HepG2 (cell line): ENCODE results near the gene KRT4. TPM values are rescaled to one million over a fixed set of nuclear protein-coding genes. Genes with fewer than 3 reads are reported as not detected.

ENCODE experiments used
- ATAC-seq: fragments of 200-7000 bp; cut with Tn5 transposase; 3 replicates; pipeline ENCODE4 v1.9.1; 2020; ENCODE audit warnings: mild to moderate bottlenecking, moderate library complexity
- BruUV-seq: library from RNA; stranded (reverse); fragments of 400-500 nt; replicated peaks from 2 replicates; lab custom pipeline; 2021; lab: Mats Ljungman, UMichigan
- CTCF ChIA-PET: fragments of 300-600 bp; formaldehyde crosslinking; extraction: SDS; loops from one replicate; lab custom pipeline; 2021; ENCODE audit warnings: low total read pairs, inconsistent platforms, low intra/inter-chr PET ratio; lab: Yijun Ruan, JAX
- POLR2A ChIA-PET: fragments of 350-600 bp; sonication (Branson Sonifier 250); formaldehyde crosslinking; loops from one replicate; lab custom pipeline; 2020; ENCODE audit warnings: antibody characterized with exemption, inconsistent platforms; lab: Yijun Ruan, JAX
- DNase-seq: peaks from one replicate; pipeline ENCODE4 v3.0.0-alpha.2; 2015; ENCODE audit warnings: low spot score
- FAIRE-seq: peaks from 3 replicates; lab custom pipeline; 2011; peaks lifted over from hg19 to GRCh38; lab: Jason Lieb, UNC
- H2AFZ ChIP-seq: one replicate; pipeline ENCODE4 v1.6.1; 2011; ENCODE audit warnings: low read length, inconsistent platforms
- H3K27ac ChIP-seq: fragments of 300-600 bp; 3 replicates; pipeline ENCODE4 v1.8.0; 2011; ENCODE audit warnings: mixed run types, mild to moderate bottlenecking, mixed read lengths, low read length, inconsistent platforms; ENCODE audit not compliant: insufficient read depth; ENCODE audit errors: extremely low read length
- H3K27me3 ChIP-seq, 2 experiments: fragments of 200-600 bp in 1 of 2; 2 replicates in 1 of 2; 3 replicates in 1 of 2; pipeline versions ENCODE4 v1.6.0 to v1.8.0; 2011; ENCODE audit warnings: low read length in 2 of 2, mild to moderate bottlenecking in 2 of 2, moderate library complexity in 2 of 2, inconsistent platforms in 1 of 2; ENCODE audit not compliant: insufficient read depth in 2 of 2, control insufficient read depth in 1 of 2
- H3K36me3 ChIP-seq, 2 experiments: fragments of 200-600 bp in 1 of 2; replicated peaks in 1 of 2; 2 replicates in 1 of 2; 3 replicates in 1 of 2; pipeline versions ENCODE4 v1.5.1 to v1.8.0; 2011; ENCODE audit warnings: low read length in 2 of 2, inconsistent platforms in 1 of 2; ENCODE audit not compliant: insufficient read depth in 2 of 2, control insufficient read depth in 1 of 2
- H3K4me1 ChIP-seq: 2 replicates; pipeline ENCODE4 v1.5.1; 2012; ENCODE audit warnings: low read length, inconsistent platforms; ENCODE audit not compliant: insufficient read depth
- H3K4me2 ChIP-seq: 2 replicates; pipeline ENCODE4 v1.6.0; 2011; ENCODE audit warnings: low read depth, low read length, inconsistent platforms
- H3K4me3 ChIP-seq, 3 experiments: fragments of 200-600 bp in 1 of 3; sonication (generic), shearing (Covaris generic) in 1 of 3; replicated peaks in 1 of 3; 2 replicates each; pipeline ENCODE4 v1.5.1; 2011 to 2016; ENCODE audit warnings: low read length in 3 of 3, inconsistent platforms in 2 of 3, low read depth in 2 of 3, mild to moderate bottlenecking in 2 of 3, control low read depth in 1 of 3, mixed read lengths in 1 of 3; ENCODE audit not compliant: insufficient read depth in 1 of 3
- H3K79me2 ChIP-seq: one replicate; pipeline ENCODE4 v1.6.1; 2011; ENCODE audit warnings: low read length, inconsistent platforms; ENCODE audit not compliant: insufficient read depth
- H3K9ac ChIP-seq: 2 replicates; pipeline ENCODE4 v1.6.0; 2011; ENCODE audit warnings: mild to moderate bottlenecking, low read depth, low read length, inconsistent platforms; ENCODE audit not compliant: insufficient read depth
- H3K9me3 ChIP-seq: 2 replicates; pipeline ENCODE4 v1.5.1; 2012; ENCODE audit warnings: mild to moderate bottlenecking, low read length
- H4K20me1 ChIP-seq: 2 replicates; pipeline ENCODE4 v1.6.0; 2011; ENCODE audit warnings: inconsistent platforms, mild to moderate bottlenecking, low read length, moderate library complexity; ENCODE audit not compliant: insufficient read depth
- CENPT ChIP-seq: sonication (generic); formaldehyde crosslinking; IDR thresholded peaks from 2 replicates; pipeline ENCODE4 v1.8.0; 2022; ENCODE audit warnings: low read depth, mild to moderate bottlenecking, moderate library complexity, missing genetic modification reagents
- FOXO1 ChIP-seq: sonication (generic); formaldehyde crosslinking; IDR thresholded peaks from 2 replicates; pipeline ENCODE4 v1.4.0; 2020; ENCODE audit warnings: missing genetic modification reagents
- HHEX ChIP-seq: IDR thresholded peaks from 2 replicates; pipeline ENCODE4 v1.6.1; 2016; ENCODE audit warnings: control low read depth
- KDM1A ChIP-seq: IDR thresholded peaks from 2 replicates; pipeline ENCODE4 v1.6.1; 2016; ENCODE audit warnings: missing compliant biosample characterization
- MLLT10 ChIP-seq: sonication (generic); formaldehyde crosslinking; IDR thresholded peaks from 2 replicates; pipeline ENCODE4 v1.4.0; 2020; ENCODE audit warnings: missing genetic modification reagents
- SCMH1 ChIP-seq: sonication (generic); formaldehyde crosslinking; IDR thresholded peaks from 2 replicates; pipeline ENCODE4 v1.9.0; 2021; ENCODE audit warnings: missing genetic modification reagents, mild to moderate bottlenecking, borderline replicate concordance
- WGBS: methylation state at CpG from one replicate; pipeline ENCODE4 v1.1.6; 2017; ENCODE audit warnings: low lambda C conversion rate; 5-methylcytosine and 5-hydroxymethylcytosine counted together
- in situ Hi-C: cut with HindIII; loops from 2 replicates; pipeline ENCODE4 v1.10.0; 2017; ENCODE audit warnings: low pct_unique_long_range_greater_than_20kb; ENCODE audit not compliant: extremely low pct_ligation_motif_present
- intact Hi-C: fragments of 100-400 bp; cut with micrococcal nuclease; formaldehyde crosslinking; loops from one replicate; pipeline ENCODE4 v1.10.0; 2022; ENCODE audit not compliant: unreplicated experiment
- polyA plus RNA-seq, 8 experiments: library from polyadenylated mRNA; depleted of rRNA in 3 of 8; stranded (reverse) in 7 of 8; unstranded in 1 of 8; fragments of >200 nt; fragmentation: Illumina TruSeq in 4 of 8; extraction: Trizol in 4 of 8; gene quantifications; 2 replicates each; pipeline versions ENCODE4 v1.2.1 to v1.2.3, GENCODE V29; 2011 to 2016; ENCODE audit warnings: low read depth in 4 of 8, missing spikeins in 1 of 8, mixed read lengths in 1 of 8; ENCODE audit not compliant: insufficient read depth in 1 of 8
- total RNA-seq, 5 experiments: library from RNA; depleted of rRNA; stranded (reverse); fragments of >200 nt; fragmentation: Illumina TruSeq; extraction: Trizol; gene quantifications; 2 replicates each; pipeline ENCODE4 v1.2.3, GENCODE V29; 2016; ENCODE audit warnings: low read depth in 1 of 5
- TF ChIP-seq, protein P1 (sequence below): sonication (generic); formaldehyde crosslinking; IDR thresholded peaks from 2 replicates; pipeline ENCODE4 v1.4.0; 2020; ENCODE audit warnings: missing genetic modification reagents, borderline replicate concordance

Gene KRT4
- total and polyA plus RNA-seq, 2 of the 13 experiments (the other 11 are each of a cell fraction or from before 2014, with no cell fraction given) = not detected

DNA sequence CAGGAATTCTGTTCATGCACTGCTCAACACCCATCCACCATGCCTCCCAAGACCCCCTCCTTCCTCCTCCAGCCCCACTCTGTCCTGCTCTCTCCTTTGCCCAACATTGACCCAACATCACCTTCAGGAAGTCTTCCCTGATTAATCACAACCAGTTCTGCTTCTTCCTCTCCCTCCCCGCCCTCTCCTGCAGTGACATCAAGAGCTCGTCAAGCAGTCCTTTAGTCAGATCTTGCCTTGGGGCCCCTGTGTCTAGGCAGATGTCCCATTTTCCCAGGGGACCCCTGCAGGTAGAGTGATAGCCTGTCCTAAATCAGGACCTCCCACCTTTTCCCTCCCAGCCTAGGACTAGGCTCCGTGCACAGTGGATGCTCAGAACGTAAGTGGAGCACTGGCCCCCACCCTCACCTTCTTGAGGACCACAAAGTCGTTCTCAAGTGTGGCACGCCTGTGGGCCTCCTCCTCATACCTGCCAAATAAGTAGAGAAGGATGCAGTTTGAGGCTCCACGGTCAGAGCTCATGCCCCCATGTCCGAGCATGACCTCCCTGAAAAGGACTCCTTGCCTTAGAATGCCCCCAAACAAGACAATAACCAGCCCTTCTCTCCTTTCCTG lies 32.5 kb upstream of the KRT4 start:
- no peak for TF ChIP-seq FOXO1
- TF ChIP-seq SCMH1 = no peak
- TF ChIP-seq CENPT (CRISPR knock-in tag) = no peak
- TF ChIP-seq MLLT10 (CRISPR knock-in tag) = no peak
- no peak for TF ChIP-seq KDM1A (CRISPR knock-in tag)
- TF ChIP-seq, protein P1, sequence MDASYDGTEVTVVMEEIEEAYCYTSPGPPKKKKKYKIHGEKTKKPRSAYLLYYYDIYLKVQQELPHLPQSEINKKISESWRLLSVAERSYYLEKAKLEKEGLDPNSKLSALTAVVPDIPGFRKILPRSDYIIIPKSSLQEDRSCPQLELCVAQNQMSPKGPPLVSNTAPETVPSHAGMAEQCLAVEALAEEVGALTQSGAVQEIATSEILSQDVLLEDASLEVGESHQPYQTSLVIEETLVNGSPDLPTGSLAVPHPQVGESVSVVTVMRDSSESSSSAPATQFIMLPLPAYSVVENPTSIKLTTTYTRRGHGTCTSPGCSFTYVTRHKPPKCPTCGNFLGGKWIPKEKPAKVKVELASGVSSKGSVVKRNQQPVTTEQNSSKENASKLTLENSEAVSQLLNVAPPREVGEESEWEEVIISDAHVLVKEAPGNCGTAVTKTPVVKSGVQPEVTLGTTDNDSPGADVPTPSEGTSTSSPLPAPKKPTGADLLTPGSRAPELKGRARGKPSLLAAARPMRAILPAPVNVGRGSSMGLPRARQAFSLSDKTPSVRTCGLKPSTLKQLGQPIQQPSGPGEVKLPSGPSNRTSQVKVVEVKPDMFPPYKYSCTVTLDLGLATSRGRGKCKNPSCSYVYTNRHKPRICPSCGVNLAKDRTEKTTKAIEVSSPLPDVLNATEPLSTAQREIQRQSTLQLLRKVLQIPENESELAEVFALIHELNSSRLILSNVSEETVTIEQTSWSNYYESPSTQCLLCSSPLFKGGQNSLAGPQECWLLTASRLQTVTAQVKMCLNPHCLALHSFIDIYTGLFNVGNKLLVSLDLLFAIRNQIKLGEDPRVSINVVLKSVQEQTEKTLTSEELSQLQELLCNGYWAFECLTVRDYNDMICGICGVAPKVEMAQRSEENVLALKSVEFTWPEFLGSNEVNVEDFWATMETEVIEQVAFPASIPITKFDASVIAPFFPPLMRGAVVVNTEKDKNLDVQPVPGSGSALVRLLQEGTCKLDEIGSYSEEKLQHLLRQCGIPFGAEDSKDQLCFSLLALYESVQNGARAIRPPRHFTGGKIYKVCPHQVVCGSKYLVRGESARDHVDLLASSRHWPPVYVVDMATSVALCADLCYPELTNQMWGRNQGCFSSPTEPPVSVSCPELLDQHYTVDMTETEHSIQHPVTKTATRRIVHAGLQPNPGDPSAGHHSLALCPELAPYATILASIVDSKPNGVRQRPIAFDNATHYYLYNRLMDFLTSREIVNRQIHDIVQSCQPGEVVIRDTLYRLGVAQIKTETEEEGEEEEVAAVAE (CRISPR knock-in tag) = no peak
- TF ChIP-seq HHEX (CRISPR knock-in tag) = no peak
- TF ChIP-seq, all 625 proteins: peak for 0
- ChIA-PET CTCF (no interaction called here), POLR2A (no interaction called here)
- Histone ChIP-seq H3K9ac (no peak overlapping the region), H3K4me3 (no peak overlapping the region), H3K27me3 (peaks cover 3 to 41% of the 10 kb centered on the region in 2 experiments; a peak in 4 of 5 replicates), H3K36me3 (no peaks in the 10 kb centered on the region), H4K20me1 (no peaks in the 10 kb centered on the region), H3K4me1 (no peaks in the 10 kb centered on the region), H3K4me2 (no peak overlapping the region), H3K9me3 (no peaks in the 10 kb centered on the region), H2AFZ (no peak overlapping the region), H3K27ac (no peak overlapping the region), H3K79me2 (no peaks in the 10 kb centered on the region)
- intact Hi-C loops (no loop called here), in situ Hi-C loops (no loop called here)
- WGBS = 0% methylated on average over 5 of the region's 8 CpGs
- BruUV-seq = no TSS peak
- DNase-seq (no peak), FAIRE-seq (no peak), ATAC-seq (no peak)
